ENCODE data around the gene TMEM108.

DNA sequence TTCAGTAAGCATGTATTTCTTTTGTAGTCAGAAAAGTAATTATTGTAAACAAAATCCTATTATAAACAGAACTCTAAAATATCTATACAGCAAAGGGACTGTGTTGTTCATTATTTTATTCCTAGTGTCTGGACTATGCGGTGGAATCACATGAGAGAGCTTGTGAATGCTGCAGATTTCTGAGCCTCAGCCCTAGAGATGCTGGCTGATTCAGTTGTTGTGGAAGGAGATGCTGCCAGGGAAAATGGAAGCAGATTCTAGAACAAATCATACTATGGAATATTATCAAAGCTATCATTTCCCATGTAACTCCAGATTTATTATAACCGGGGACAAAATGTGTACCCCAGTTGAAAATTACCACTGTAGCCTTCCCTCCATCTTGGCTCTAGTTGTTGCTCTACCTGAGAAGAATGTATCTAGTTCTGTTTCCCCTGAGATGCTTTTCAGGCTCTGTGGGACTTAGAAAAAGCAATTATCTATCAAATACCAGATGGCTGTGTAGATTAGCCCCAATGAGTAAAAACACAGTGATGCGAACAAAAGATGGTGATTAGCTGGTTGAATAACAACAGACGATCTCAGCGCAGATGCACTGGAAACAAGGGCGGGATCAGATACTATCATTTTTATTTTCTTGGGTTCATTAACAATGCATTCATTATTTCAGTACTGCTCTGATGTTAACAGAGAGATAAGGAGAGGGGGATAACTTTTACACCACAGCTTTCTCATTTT, 131.3 kb downstream of the TMEM108 start:
- TF ChIP-seq ZFP3 (CRISPR knock-in tag; IDR thresholded peaks at IDR 0.05) (no peak), ESRRG (CRISPR knock-in tag; IDR thresholded peaks at IDR 0.05) (no peak), OSR1 (CRISPR knock-in tag; IDR thresholded peaks at IDR 0.05) (no peak), TSHZ2 (CRISPR knock-in tag; IDR thresholded peaks at IDR 0.05) (no peak)
